IMR-90 (cell line): ENCODE results near the gene HECTD2. TPM values are rescaled to one million over a fixed set of nuclear protein-coding genes. Genes with fewer than 3 reads are reported as not detected.

Experiments
- ATAC-seq: fragments of 200-7000 bp; cut with Tn5 transposase; 2 replicates; pipeline ENCODE4 v1.9.1; 2020; ENCODE audit warnings: low read depth, mild to moderate bottlenecking, moderate library complexity
- BruUV-seq: library from RNA; stranded (reverse); fragments of 400-500 nt; replicated peaks from 2 replicates; lab custom pipeline; 2021; lab: Mats Ljungman, UMichigan
- CTCF ChIA-PET: fragments of 300-600 bp; formaldehyde crosslinking; extraction: SDS; loops from one replicate; lab custom pipeline; 2021; ENCODE audit warnings: antibody characterized with exemption; lab: Yijun Ruan, JAX
- POLR2A ChIA-PET: fragments of 300-600 bp; sonication (Branson Sonifier 250); formaldehyde crosslinking; loops from one replicate; lab custom pipeline; 2022; ENCODE audit warnings: antibody characterized with exemption; ENCODE audit not compliant: unreplicated experiment; lab: Charles Lee
- DNase-seq: peaks from one replicate; pipeline ENCODE4 v3.0.0; 2013
- H2AFZ ChIP-seq: replicated peaks from 2 replicates; pipeline ENCODE3; 2013; ENCODE audit warnings: low read length, mild to moderate bottlenecking; ENCODE audit not compliant: poor library complexity
- H2AK5ac ChIP-seq: 2 replicates; pipeline ENCODE4 v1.6.1; 2013; ENCODE audit warnings: low read depth, low read length, inconsistent platforms
- H2AK9ac ChIP-seq: replicated peaks from 2 replicates; pipeline ENCODE3; 2013; ENCODE audit warnings: mild to moderate bottlenecking, low read depth, low read length, moderate library complexity; ENCODE audit not compliant: poor library complexity
- H2BK120ac ChIP-seq: 2 replicates; pipeline ENCODE4 v1.6.1; 2013; ENCODE audit warnings: low read depth, low read length, inconsistent platforms
- H2BK15ac ChIP-seq: 3 replicates; pipeline ENCODE4 v1.6.1; 2013; ENCODE audit warnings: low read depth, low read length, inconsistent platforms
- H2BK20ac ChIP-seq: 2 replicates; pipeline ENCODE4 v1.6.1; 2013; ENCODE audit warnings: low read depth, mild to moderate bottlenecking, inconsistent platforms, low read length, moderate library complexity
- H2BK5ac ChIP-seq: 2 replicates; pipeline ENCODE4 v1.6.1; 2013; ENCODE audit warnings: mild to moderate bottlenecking, low read depth, low read length, inconsistent platforms; ENCODE audit not compliant: poor library complexity, severe bottlenecking
- H3K14ac ChIP-seq: replicated peaks from 2 replicates; pipeline ENCODE4 v1.6.1; 2013; ENCODE audit warnings: low read depth, low read length, inconsistent platforms
- H3K18ac ChIP-seq: 2 replicates; pipeline ENCODE4 v1.6.1; 2013; ENCODE audit warnings: low read depth, low read length, control low read depth
- H3K23ac ChIP-seq: 2 replicates; pipeline ENCODE4 v1.6.1; 2013; ENCODE audit warnings: low read depth, low read length, inconsistent platforms
- H3K27ac ChIP-seq: 2 replicates; pipeline ENCODE4 v1.5.1; 2013; ENCODE audit warnings: mild to moderate bottlenecking, control low read depth, low read length; ENCODE audit not compliant: insufficient read depth
- H3K27me3 ChIP-seq: 2 replicates; pipeline ENCODE4 v1.6.1; 2013; ENCODE audit warnings: low read length; ENCODE audit not compliant: control insufficient read depth, insufficient read depth
- H3K36me3 ChIP-seq: 2 replicates; pipeline ENCODE4 v1.6.1; 2013; ENCODE audit warnings: low read length, mixed read lengths; ENCODE audit not compliant: control insufficient read depth, insufficient read depth
- H3K4ac ChIP-seq: 2 replicates; pipeline ENCODE4 v1.6.1; 2013; ENCODE audit warnings: low read depth, low read length, inconsistent platforms
- H3K4me1 ChIP-seq: 2 replicates; pipeline ENCODE4 v1.6.1; 2013; ENCODE audit warnings: low read length, mixed read lengths; ENCODE audit not compliant: control insufficient read depth, insufficient read depth
- H3K4me2 ChIP-seq: 2 replicates; pipeline ENCODE4 v1.6.1; 2013; ENCODE audit warnings: low read depth, mild to moderate bottlenecking, control low read depth, low read length, moderate library complexity
- H3K4me3 ChIP-seq: 2 replicates; pipeline ENCODE4 v1.5.1; 2013; ENCODE audit warnings: low read depth, mild to moderate bottlenecking, control low read depth, low read length, moderate library complexity; ENCODE audit not compliant: insufficient read depth
- H3K56ac ChIP-seq: 2 replicates; pipeline ENCODE4 v1.6.1; 2013; ENCODE audit warnings: low read length, inconsistent platforms; ENCODE audit not compliant: insufficient read depth; ENCODE audit errors: extremely low read depth
- H3K79me1 ChIP-seq, 2 experiments: 2 replicates each; pipeline ENCODE4 v1.6.1; 2013; ENCODE audit warnings: low read length in 2 of 2, inconsistent platforms in 1 of 2, low read depth in 1 of 2
- H3K9ac ChIP-seq: 2 replicates; pipeline ENCODE4 v1.6.1; 2013; ENCODE audit warnings: low read depth, low read length, control low read depth
- H3K9me1 ChIP-seq: 2 replicates; pipeline ENCODE4 v1.6.1; 2013; ENCODE audit warnings: low read length, inconsistent platforms; ENCODE audit not compliant: insufficient read depth
- H3K9me3 ChIP-seq: 2 replicates; pipeline ENCODE4 v1.6.1; 2013; ENCODE audit warnings: low read length; ENCODE audit not compliant: control insufficient read depth, insufficient read depth
- H4K20me1 ChIP-seq: 2 replicates; pipeline ENCODE4 v1.6.1; 2013; ENCODE audit warnings: low read length, inconsistent platforms; ENCODE audit not compliant: insufficient read depth
- H4K5ac ChIP-seq: 2 replicates; pipeline ENCODE4 v1.6.1; 2013; ENCODE audit warnings: mild to moderate bottlenecking, low read depth, low read length, control low read depth
- H4K8ac ChIP-seq, 2 experiments: 2 replicates each; pipeline ENCODE4 v1.6.1; 2013; ENCODE audit warnings: low read depth in 2 of 2, low read length in 2 of 2, control low read depth in 1 of 2, inconsistent platforms in 1 of 2
- H4K91ac ChIP-seq: 2 replicates; pipeline ENCODE4 v1.6.1; 2013; ENCODE audit warnings: low read depth, low read length, inconsistent platforms; ENCODE audit not compliant: insufficient read depth
- CHD1 ChIP-seq: IDR thresholded peaks from 2 replicates; pipeline ENCODE4 v1.6.1; 2012; ENCODE audit warnings: low read depth, low read length, improper control_type of control experiment
- MXI1 ChIP-seq: IDR thresholded peaks from 2 replicates; pipeline ENCODE4 v1.6.1; 2012; ENCODE audit warnings: low read depth, mild to moderate bottlenecking, low read length, moderate library complexity, borderline replicate concordance
- NFE2L2 ChIP-seq: fragments of 150-350 bp; IDR thresholded peaks from 2 replicates; pipeline ENCODE4 v1.6.1; 2016; ENCODE audit warnings: low read depth, mild to moderate bottlenecking, low read length
- POLR2A ChIP-seq: IDR thresholded peaks from 2 replicates; pipeline ENCODE4 v1.6.1; 2012; ENCODE audit warnings: mild to moderate bottlenecking, low read depth, low read length
- RAD21 ChIP-seq: IDR thresholded peaks from 2 replicates; pipeline ENCODE4 v1.6.1; 2012; ENCODE audit warnings: low read length, improper control_type of control experiment
- RCOR1 ChIP-seq: IDR thresholded peaks from 2 replicates; pipeline ENCODE4 v1.6.1; 2012; ENCODE audit warnings: mild to moderate bottlenecking, low read length, improper control_type of control experiment; ENCODE audit not compliant: insufficient replicate concordance
- WGBS, 2 experiments: methylation state at CpG; one replicate each; pipeline versions ENCODE4 v1.1.5 to v1.1.7; 2013; ENCODE audit warnings: missing lambda C conversion rate in 2 of 2; ENCODE audit not compliant: insufficient read length in 1 of 2; ENCODE audit errors: extremely low coverage in 2 of 2; 5-methylcytosine and 5-hydroxymethylcytosine counted together
- dilution Hi-C: fragments of 300-500 bp; cut with HindIII; formaldehyde crosslinking; loops from one replicate; pipeline ENCODE4 v1.14.3; 2018; ENCODE audit warnings: low sequenced_read_pairs; ENCODE audit not compliant: unreplicated experiment
- in situ Hi-C: fragments of 300-500 bp; cut with MboI; formaldehyde crosslinking; loops from 3 replicates; pipeline ENCODE4 v1.14.3; 2019; ENCODE audit warnings: low sequenced_read_pairs, inconsistent platforms, mixed read lengths
- intact Hi-C: fragments of 100-400 bp; cut with micrococcal nuclease; formaldehyde crosslinking; loops from 2 replicates; pipeline ENCODE4 v1.10.0; 2022
- polyA plus RNA-seq, 3 experiments: library from polyadenylated mRNA; depleted of rRNA; stranded (reverse); fragments of >200 nt; gene quantifications; 2 replicates each; pipeline ENCODE4 v1.2.3, GENCODE V29; 2012; ENCODE audit warnings: low replicate concordance in 1 of 3
- total RNA-seq: library from RNA; depleted of rRNA; stranded (reverse); fragments of >200 nt; gene quantifications from 2 replicates; pipeline ENCODE4 v1.2.3, GENCODE V29; 2012
- TF ChIP-seq, protein P1 (sequence below): fragments of 150-350 bp; IDR thresholded peaks from 2 replicates; pipeline ENCODE4 v1.6.1; 2017; ENCODE audit warnings: mild to moderate bottlenecking, antibody characterized with exemption, low read length, low read depth

HECTD2 gene
- total and polyA plus RNA-seq, 2 of the 4 experiments (the other 2 are of a cell fraction): 5.2 to 5.9 TPM

DNA sequence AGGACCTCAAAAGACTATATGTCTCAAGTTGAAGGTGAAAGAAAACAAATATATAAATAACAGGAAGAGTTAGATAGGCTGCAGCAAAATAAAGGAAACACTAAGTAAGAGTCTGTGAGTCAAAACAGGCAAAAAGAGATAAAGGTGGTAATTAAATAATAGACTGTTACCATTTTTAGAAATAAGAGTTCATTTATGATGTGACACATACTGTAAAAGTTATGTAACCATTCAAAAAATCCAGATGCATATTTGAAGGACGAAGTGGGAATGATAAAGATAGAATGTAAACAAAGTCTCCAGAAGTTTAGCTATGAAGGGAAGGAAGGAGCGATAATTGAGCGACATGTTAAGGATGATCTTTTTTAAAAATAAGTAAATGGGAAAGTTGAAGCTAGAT is 50.5 kb downstream of the HECTD2 start:
- no peak for ATAC-seq
- Histone ChIP-seq H3K27ac (no peak overlapping the region), H2AFZ (no peak overlapping the region), H3K56ac (no peak overlapping the region), H4K5ac (no peak overlapping the region), H3K4ac (no peak overlapping the region), H3K4me3 (no peak overlapping the region), H3K27me3 (no peaks in the 10 kb centered on the region), H2BK120ac (no peak overlapping the region), H2AK5ac (no peak overlapping the region), H4K20me1 (no peaks in the 10 kb centered on the region), H4K91ac (no peak overlapping the region), H3K36me3 (peaks cover 5% of the 10 kb centered on the region), H2AK9ac (no peak overlapping the region), H3K9me1 (no peaks in the 10 kb centered on the region), H3K14ac (no peak overlapping the region), H4K8ac (no peak overlapping the region), H2BK15ac (no peak overlapping the region), H3K4me2 (no peak overlapping the region), H3K9me3 (no peaks in the 10 kb centered on the region), H3K4me1 (no peaks in the 10 kb centered on the region; the same call in 1 of the 2 replicates), H3K23ac (no peak overlapping the region), H2BK5ac (no peak overlapping the region), H3K79me1 (no peaks in the 10 kb centered on the region; a peak in 1 of 4 replicates), H3K9ac (no peak overlapping the region), H2BK20ac (no peak overlapping the region), H3K18ac (no peak overlapping the region)
- TF ChIP-seq CHD1: no peak
- TF ChIP-seq RCOR1: no peak
- TF ChIP-seq NFE2L2: no peak
- TF ChIP-seq POLR2A: no peak
- no peak for TF ChIP-seq MXI1
- no peak for TF ChIP-seq RAD21
- TF ChIP-seq, protein P1, sequence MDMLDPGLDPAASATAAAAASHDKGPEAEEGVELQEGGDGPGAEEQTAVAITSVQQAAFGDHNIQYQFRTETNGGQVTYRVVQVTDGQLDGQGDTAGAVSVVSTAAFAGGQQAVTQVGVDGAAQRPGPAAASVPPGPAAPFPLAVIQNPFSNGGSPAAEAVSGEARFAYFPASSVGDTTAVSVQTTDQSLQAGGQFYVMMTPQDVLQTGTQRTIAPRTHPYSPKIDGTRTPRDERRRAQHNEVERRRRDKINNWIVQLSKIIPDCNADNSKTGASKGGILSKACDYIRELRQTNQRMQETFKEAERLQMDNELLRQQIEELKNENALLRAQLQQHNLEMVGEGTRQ: no peak
- CTCF ChIA-PET: no interaction called here
- in situ Hi-C loops: no loop called here
- no TSS peak for BruUV-seq
- dilution Hi-C loops: no loop called here
- POLR2A ChIA-PET: no interaction called here
- 100% methylated on average over 1 of the region's 3 CpGs; no CpG with 5 or more reads in 1 of the 2 experiments for WGBS, 2 experiments
- intact Hi-C loops: no loop called here
- no peak for DNase-seq
